K562 (cell line): ENCODE results near the gene DIP2A. TPM values are rescaled to one million over a fixed set of nuclear protein-coding genes. Genes with fewer than 3 reads are reported as not detected.

ENCODE experiments used
- ATF1 ChIP-seq, 2 experiments: fragments of 450-650 bp in 1 of 2; IDR thresholded peaks; 2 replicates each; pipeline ENCODE4 v1.6.1; 2016; ENCODE audit warnings: missing compliant biosample characterization in 1 of 2, missing genetic modification characterization in 1 of 2
- BACH1 ChIP-seq: fragments of 200-800 bp; sonication (Bioruptor generic); IDR thresholded peaks from 2 replicates; pipeline ENCODE4 v1.6.1; 2016; ENCODE audit warnings: missing genetic modification characterization, missing compliant biosample characterization
- CUX1 ChIP-seq: fragments of 200-800 bp; sonication (Bioruptor generic); IDR thresholded peaks from 2 replicates; pipeline ENCODE4 v1.6.1; 2016; ENCODE audit warnings: missing genetic modification characterization, missing compliant biosample characterization
- HEY1 ChIP-seq: fragments of 250-450 bp; sonication (Bioruptor Pico); IDR thresholded peaks from 2 replicates; pipeline ENCODE4 v1.5.0; 2020; ENCODE audit warnings: mild to moderate bottlenecking, moderate library complexity, borderline replicate concordance
- MTA3 ChIP-seq: fragments of 450-650 bp; formaldehyde crosslinking; IDR thresholded peaks from 2 replicates; pipeline ENCODE4 v1.6.1; 2017; ENCODE audit warnings: mild to moderate bottlenecking, borderline replicate concordance
- MYNN ChIP-seq, 2 experiments: sonication (generic); formaldehyde crosslinking in 1 of 2; IDR thresholded peaks; 2 replicates each; pipeline versions ENCODE4 v1.5.0 to v1.6.1; 2016 to 2020; ENCODE audit warnings: antibody characterized with exemption in 1 of 2, missing genetic modification reagents in 1 of 2
- NFRKB ChIP-seq: fragments of 450-650 bp; IDR thresholded peaks from 2 replicates; pipeline ENCODE4 v1.6.1; 2016; ENCODE audit warnings: low read depth
- PBX2 ChIP-seq, 2 experiments: IDR thresholded peaks in 1 of 2; conservative IDR thresholded peaks in 1 of 2; 2 replicates each; pipeline ENCODE4 v1.6.1; 2016; ENCODE audit warnings: low read depth in 2 of 2, mild to moderate bottlenecking in 1 of 2, missing compliant biosample characterization in 1 of 2, missing genetic modification characterization in 1 of 2, moderate library complexity in 1 of 2
- PKNOX1 ChIP-seq: fragments of 450-650 bp; IDR thresholded peaks from 2 replicates; pipeline ENCODE4 v1.6.1; 2016
- RFX1 ChIP-seq: fragments of 450-650 bp; IDR thresholded peaks from 2 replicates; pipeline ENCODE4 v1.6.1; 2016; ENCODE audit warnings: mild to moderate bottlenecking, moderate library complexity
- SMAD4 ChIP-seq: fragments of 250-450 bp; sonication (Bioruptor Pico); conservative IDR thresholded peaks from 2 replicates; pipeline ENCODE4 v1.8.0; 2021; ENCODE audit warnings: inconsistent platforms, mild to moderate bottlenecking, moderate library complexity
- SREBF2 ChIP-seq: sonication (generic); formaldehyde crosslinking; IDR thresholded peaks from 2 replicates; pipeline ENCODE4 v1.4.0; 2020; ENCODE audit warnings: mild to moderate bottlenecking, missing genetic modification reagents
- SRSF1 ChIP-seq: fragments of 200-400 bp; formaldehyde crosslinking; IDR thresholded peaks from 2 replicates; pipeline ENCODE4 v1.6.1; 2017; ENCODE audit warnings: mild to moderate bottlenecking, low read depth, low read length, moderate library complexity
- ZNF280B ChIP-seq: fragments of 250-450 bp; sonication (Bioruptor Pico); IDR thresholded peaks from 2 replicates; pipeline ENCODE4 v1.5.1; 2021; ENCODE audit warnings: mild to moderate bottlenecking
- ZNF584 ChIP-seq: fragments of 200-800 bp; sonication (Bioruptor generic); IDR thresholded peaks from 2 replicates; pipeline ENCODE4 v1.6.1; 2016; ENCODE audit warnings: low read depth, mild to moderate bottlenecking, missing genetic modification characterization, missing compliant biosample characterization
- polyA plus RNA-seq, 8 experiments: library from polyadenylated mRNA; depleted of rRNA in 4 of 8; stranded (reverse) in 5 of 8; unstranded in 3 of 8; fragments of >200 nt; fragmentation: Nextera tagmentation in 2 of 8; fragmentation: Illumina TruSeq in 1 of 8; extraction: Ambion mirVana in 2 of 8; extraction: Trizol in 1 of 8; gene quantifications; 2 replicates each; pipeline versions ENCODE4 v1.2.1 to v1.2.3, GENCODE V29; 2011 to 2014; ENCODE audit warnings: inconsistent platforms in 1 of 8, missing spikeins in 1 of 8
- total RNA-seq, 7 experiments: library from RNA; depleted of rRNA in 6 of 7; stranded (reverse); fragments of >200 nt in 6 of 7; fragmentation: Illumina TruSeq in 2 of 7; extraction: Trizol in 2 of 7; gene quantifications; 2 replicates each; pipeline versions ENCODE4 v1.2.1 to v1.2.3, GENCODE V29; 2011 to 2021; ENCODE audit warnings: low replicate concordance in 1 of 7

DIP2A gene
- total and polyA plus RNA-seq, 9 of the 15 experiments (the other 6 are each of a cell fraction or from before 2014, with no cell fraction given): 4.3 to 34.5 (median 20.3) TPM

GRCh38 chr21:46518983-46519583 is 60.4 kb downstream of the DIP2A start (continued):
- peak; percentile 73 for TF ChIP-seq PBX2 (CRISPR knock-in tag; IDR thresholded peaks at IDR 0.05; ENCODE audit: low read depth)
- TF ChIP-seq PBX2 (tag; conservative IDR thresholded peaks at IDR 0.05; ENCODE audit: low read depth): peak; percentile 97
- TF ChIP-seq ZNF280B (CRISPR knock-in tag): 0 out of 2 replicates have a peak, but pooled peaks have one; percentile 75
- peak; percentile 96 for TF ChIP-seq RFX1
- 0 out of 2 replicates have a peak, but pooled peaks have one; percentile 21 for TF ChIP-seq MYNN (IDR thresholded peaks at IDR 0.05)
- TF ChIP-seq MYNN (CRISPR knock-in tag; IDR thresholded peaks at IDR 0.05): no peak
- TF ChIP-seq HEY1 (CRISPR knock-in tag): peak; percentile 71; the same call in 1 of the 2 replicates
- no peak for TF ChIP-seq ATF1 (CRISPR knock-in tag; IDR thresholded peaks at IDR 0.05)
- TF ChIP-seq ATF1 (tag; IDR thresholded peaks at IDR 0.05): peak; percentile 55
- no peak for TF ChIP-seq SREBF2 (CRISPR knock-in tag)
- TF ChIP-seq SMAD4 (CRISPR knock-in tag): peak; percentile 87
- TF ChIP-seq ZNF584 (CRISPR knock-in tag): peak; percentile 83
- peak; percentile 95 for TF ChIP-seq CUX1
- no peak for TF ChIP-seq SRSF1
- TF ChIP-seq NFRKB: no peak
- peak; percentile 98 for TF ChIP-seq PKNOX1
- 0 out of 2 replicates have a peak, but pooled peaks have one; percentile 34 for TF ChIP-seq MTA3
- peak; percentile 93 for TF ChIP-seq BACH1 (tag)
